ENCODE data around the gene GRAMD4. TPM values are rescaled to one million over a fixed set of nuclear protein-coding genes. Genes with fewer than 3 reads are reported as not detected.
A peak's percentile ranks its signal among the peaks of the same experiment; 100 is the strongest.

The GRAMD4 gene
- total and polyA plus RNA-seq, 10 of the 15 experiments (the other 5 are each of a cell fraction or from before 2014, with no cell fraction given), result 0.21 to 45.5 (median 10.6) TPM

- SMC1A ChIA-PET (ENCODE audit: uncharacterized antibody, unreplicated experiment), result interaction anchor here (0.6 to 1.3 kb wide), 5 partner anchors 22 to 388 kb away, joined by 3 to 4 read pairs (median 3); no protein-coding TSS in a partner anchor
- peak; percentile 28 for DNase-seq (ENCODE audit: low read depth, low spot score)
- ATAC-seq, result peak; percentile 69
- no peaks in the 10 kb centered on the region for H4K20me1 ChIP-seq (ENCODE audit: control insufficient read depth, insufficient read depth)
- no peak for FAIRE-seq
- peak overlapping the region; percentile 60 for H3K4me3 ChIP-seq
- H3K79me2 ChIP-seq (ENCODE audit: control insufficient read depth, insufficient read depth, low read length), result peaks cover 13% of the 10 kb centered on the region
- in situ Hi-C loops (cut with MboI) (no loop called here), intact Hi-C loops (cut with micrococcal nuclease; ENCODE audit: unreplicated experiment) (loop anchor here (1.0 to 5.0 kb wide), 2 partner anchors 21 to 36 kb away; no protein-coding TSS in a partner anchor)
- POLR2A ChIA-PET, result interaction anchor here (1.4 to 1.8 kb wide), 3 partner anchors 23 to 26 kb away, joined by 4 to 7 read pairs (median 5); no protein-coding TSS in a partner anchor
- TF ChIP-seq HDGF (IDR thresholded peaks at IDR 0.05) (0 out of 2 replicates have a peak, but pooled peaks have one; percentile 11), BCLAF1 (IDR thresholded peaks at IDR 0.05) (no peak), KAT2A (conservative IDR thresholded peaks at IDR 0.05; ENCODE audit: control insufficient read depth, low read depth, low read length) (no peak), NR2C1 (IDR thresholded peaks at IDR 0.05) (0 out of 2 replicates have a peak, but pooled peaks have one; percentile 26), TAF1 (IDR thresholded peaks at IDR 0.05; ENCODE audit: borderline replicate concordance, low read depth, low read length) (0 out of 2 replicates have a peak, but pooled peaks have one; percentile 14), CBX5 (IDR thresholded peaks at IDR 0.05; ENCODE audit: low read depth) (no peak), NR2F1 (conservative IDR thresholded peaks at IDR 0.05) (peak; percentile 75), IKZF2 (IDR thresholded peaks at IDR 0.05) (0 out of 4 replicates have a peak, but pooled peaks have one; percentile 11 to 39), NRF1 (conservative IDR thresholded peaks at IDR 0.05; ENCODE audit: low read depth, low read length) (no peak), EED (IDR thresholded peaks at IDR 0.05; ENCODE audit: low read depth) (peak; percentile 48; the same call in 1 of the 2 replicates), EP300 (IDR thresholded peaks at IDR 0.05; ENCODE audit: borderline replicate concordance in 1 of 2, control insufficient read depth in 1 of 2, low read depth in 2 of 2, low read length in 2 of 2) (0 out of 4 replicates have a peak, but pooled peaks of 1 of the 2 experiments have one; percentile 10), ZNF384 (IDR thresholded peaks at IDR 0.05; ENCODE audit: borderline replicate concordance, low read depth, low read length) (no peak), POU2F2 (IDR thresholded peaks at IDR 0.05; ENCODE audit: borderline replicate concordance, low read depth, low read length) (0 out of 3 replicates have a peak, but pooled peaks have one; percentile 37), POLR2A (IDR thresholded peaks at IDR 0.05; ENCODE audit: low read depth, low read length) (0 out of 2 replicates have a peak, but pooled peaks have one; percentile 45), IKZF1 (conservative IDR thresholded peaks at IDR 0.05) (peak; percentile 38; the same call in 1 of the 2 replicates)
- TF ChIP-seq, protein P1, sequence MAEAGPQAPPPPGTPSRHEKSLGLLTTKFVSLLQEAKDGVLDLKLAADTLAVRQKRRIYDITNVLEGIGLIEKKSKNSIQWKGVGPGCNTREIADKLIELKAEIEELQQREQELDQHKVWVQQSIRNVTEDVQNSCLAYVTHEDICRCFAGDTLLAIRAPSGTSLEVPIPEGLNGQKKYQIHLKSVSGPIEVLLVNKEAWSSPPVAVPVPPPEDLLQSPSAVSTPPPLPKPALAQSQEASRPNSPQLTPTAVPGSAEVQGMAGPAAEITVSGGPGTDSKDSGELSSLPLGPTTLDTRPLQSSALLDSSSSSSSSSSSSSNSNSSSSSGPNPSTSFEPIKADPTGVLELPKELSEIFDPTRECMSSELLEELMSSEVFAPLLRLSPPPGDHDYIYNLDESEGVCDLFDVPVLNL (IDR thresholded peaks at IDR 0.05; ENCODE audit: low read depth, low read length), result no peak
- H3K27ac ChIP-seq (ENCODE audit: control insufficient read depth, insufficient read depth), result peak overlapping the region; percentile 83
- CTCF ChIA-PET, result interaction anchor here (1.1 kb wide), 1 partner anchor 50 kb away, joined by 8 read pairs; no protein-coding TSS in a partner anchor
- no TSS peak for BruUV-seq (replicated peaks)
- H2AFZ ChIP-seq (ENCODE audit: control insufficient read depth, low read depth, low read length), result peak overlapping the region; percentile 64
- 5% methylated on average over 13 of the region's 13 CpGs for WGBS (ENCODE audit: insufficient coverage, insufficient replicate concordance, low lambda C conversion rate, missing lambda C conversion rate)
- no peaks in the 10 kb centered on the region for H3K9me3 ChIP-seq (replicated peaks; ENCODE audit: control insufficient read depth, insufficient read depth, low read length)
- peaks cover 19% of the 10 kb centered on the region for H3K4me1 ChIP-seq (ENCODE audit: control insufficient read depth, insufficient read depth, low read length)
- RAD21 ChIA-PET (ENCODE audit: unreplicated experiment), result interaction anchor here (0.9 to 1.6 kb wide), 4 partner anchors 10 to 51 kb away, joined by 3 to 7 read pairs (median 4); no protein-coding TSS in a partner anchor
- peak overlapping the region; percentile 54 for H3K9ac ChIP-seq (ENCODE audit: control insufficient read depth, insufficient read depth, low read length)
- no peaks in the 10 kb centered on the region for H3K27me3 ChIP-seq (replicated peaks in 1 of 2; ENCODE audit: control insufficient read depth in 2 of 2, insufficient read depth in 2 of 2, low read length in 1 of 2)
- no peaks in the 10 kb centered on the region for H3K36me3 ChIP-seq (ENCODE audit: control insufficient read depth in 2 of 2, insufficient read depth in 2 of 2, low read length in 1 of 2)
- peak overlapping the region; percentile 65 for H3K4me2 ChIP-seq (ENCODE audit: control insufficient read depth, insufficient read depth)
Measured at GRCh38 chr22:46613606-46614021, 6.6 kb upstream of the GRAMD4 start.
